ENCODE results near the gene TWF2. TPM values are rescaled to one million over a fixed set of nuclear protein-coding genes. Genes with fewer than 3 reads are reported as not detected.
A peak's percentile ranks its signal among the peaks of the same experiment; 100 is the strongest.

TWF2 gene
- total and polyA plus RNA-seq, 2 of the 13 experiments (the other 11 are each of a cell fraction or from before 2014, with no cell fraction given), result 45.5 to 108 TPM

DNA sequence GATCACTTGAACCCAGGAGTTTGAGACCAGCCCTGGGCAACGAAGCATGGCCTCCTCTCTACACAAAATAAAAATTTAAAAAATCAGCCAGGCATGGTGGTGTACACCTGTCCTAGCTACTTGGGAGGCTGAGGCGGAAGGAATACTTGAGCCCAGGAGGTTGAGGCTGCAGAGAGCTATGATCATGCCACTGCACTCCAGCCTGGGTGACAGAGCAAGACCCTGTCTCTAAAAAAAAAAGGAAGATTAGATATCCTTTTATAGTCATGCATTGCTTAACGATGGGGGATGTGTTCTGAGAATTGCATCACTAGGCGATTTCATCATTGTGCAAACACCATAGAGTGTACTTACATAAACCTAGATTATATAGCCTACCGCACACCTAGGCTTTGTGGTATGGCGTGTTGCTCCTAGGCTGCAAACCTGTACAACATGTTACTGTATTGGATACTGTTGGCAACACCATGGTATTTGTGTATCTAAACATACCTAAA, 28.4 kb downstream of the TWF2 start (continued):
- TF ChIP-seq, protein P1, sequence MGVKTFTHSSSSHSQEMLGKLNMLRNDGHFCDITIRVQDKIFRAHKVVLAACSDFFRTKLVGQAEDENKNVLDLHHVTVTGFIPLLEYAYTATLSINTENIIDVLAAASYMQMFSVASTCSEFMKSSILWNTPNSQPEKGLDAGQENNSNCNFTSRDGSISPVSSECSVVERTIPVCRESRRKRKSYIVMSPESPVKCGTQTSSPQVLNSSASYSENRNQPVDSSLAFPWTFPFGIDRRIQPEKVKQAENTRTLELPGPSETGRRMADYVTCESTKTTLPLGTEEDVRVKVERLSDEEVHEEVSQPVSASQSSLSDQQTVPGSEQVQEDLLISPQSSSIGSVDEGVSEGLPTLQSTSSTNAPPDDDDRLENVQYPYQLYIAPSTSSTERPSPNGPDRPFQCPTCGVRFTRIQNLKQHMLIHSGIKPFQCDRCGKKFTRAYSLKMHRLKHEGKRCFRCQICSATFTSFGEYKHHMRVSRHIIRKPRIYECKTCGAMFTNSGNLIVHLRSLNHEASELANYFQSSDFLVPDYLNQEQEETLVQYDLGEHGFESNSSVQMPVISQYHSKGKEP (CRISPR knock-in tag; IDR thresholded peaks at IDR 0.05), result no peak
- TF ChIP-seq ZNF773 (CRISPR knock-in tag; IDR thresholded peaks at IDR 0.05; ENCODE audit: borderline replicate concordance), result no peak
- TF ChIP-seq ZNF17 (CRISPR knock-in tag; IDR thresholded peaks at IDR 0.05), result no peak
- 0 out of 2 replicates have a peak, but pooled peaks have one; percentile 52 for TF ChIP-seq ZNF788 (CRISPR knock-in tag; IDR thresholded peaks at IDR 0.05; ENCODE audit: borderline replicate concordance)
- no peak for TF ChIP-seq TEAD2 (CRISPR knock-in tag; IDR thresholded peaks at IDR 0.05)
- TF ChIP-seq FOXP4 (CRISPR knock-in tag; IDR thresholded peaks at IDR 0.05), result peak; percentile 88
- no peak for TF ChIP-seq AHR (CRISPR knock-in tag; IDR thresholded peaks at IDR 0.05)
- no peak for TF ChIP-seq ZNF280D (CRISPR knock-in tag; IDR thresholded peaks at IDR 0.05)
- peak; percentile 95 for TF ChIP-seq ZNF574 (CRISPR knock-in tag; IDR thresholded peaks at IDR 0.05)
- TF ChIP-seq MEIS2 (CRISPR knock-in tag; IDR thresholded peaks at IDR 0.05), result no peak
- TF ChIP-seq, protein P2, sequence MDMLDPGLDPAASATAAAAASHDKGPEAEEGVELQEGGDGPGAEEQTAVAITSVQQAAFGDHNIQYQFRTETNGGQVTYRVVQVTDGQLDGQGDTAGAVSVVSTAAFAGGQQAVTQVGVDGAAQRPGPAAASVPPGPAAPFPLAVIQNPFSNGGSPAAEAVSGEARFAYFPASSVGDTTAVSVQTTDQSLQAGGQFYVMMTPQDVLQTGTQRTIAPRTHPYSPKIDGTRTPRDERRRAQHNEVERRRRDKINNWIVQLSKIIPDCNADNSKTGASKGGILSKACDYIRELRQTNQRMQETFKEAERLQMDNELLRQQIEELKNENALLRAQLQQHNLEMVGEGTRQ (IDR thresholded peaks at IDR 0.05; ENCODE audit: low read depth, low read length), result no peak
- TF ChIP-seq, protein P2 (CRISPR knock-in tag; IDR thresholded peaks at IDR 0.05; ENCODE audit: borderline replicate concordance), result peak; percentile 82; the same call in 1 of the 2 replicates
- TF ChIP-seq SNAPC5 (CRISPR knock-in tag; IDR thresholded peaks at IDR 0.05; ENCODE audit: borderline replicate concordance), result no peak
- TF ChIP-seq KLF6 (CRISPR knock-in tag; IDR thresholded peaks at IDR 0.05), result peak; percentile 80; the same call in 1 of the 2 replicates
- no peak for TF ChIP-seq SMAD1 (CRISPR knock-in tag; IDR thresholded peaks at IDR 0.05; ENCODE audit: borderline replicate concordance, low read depth)
- TF ChIP-seq ZGPAT (CRISPR knock-in tag; IDR thresholded peaks at IDR 0.05), result peak; percentile 93
